ENCODE data around the gene HOXA9.

Gene HOXA9

DNA sequence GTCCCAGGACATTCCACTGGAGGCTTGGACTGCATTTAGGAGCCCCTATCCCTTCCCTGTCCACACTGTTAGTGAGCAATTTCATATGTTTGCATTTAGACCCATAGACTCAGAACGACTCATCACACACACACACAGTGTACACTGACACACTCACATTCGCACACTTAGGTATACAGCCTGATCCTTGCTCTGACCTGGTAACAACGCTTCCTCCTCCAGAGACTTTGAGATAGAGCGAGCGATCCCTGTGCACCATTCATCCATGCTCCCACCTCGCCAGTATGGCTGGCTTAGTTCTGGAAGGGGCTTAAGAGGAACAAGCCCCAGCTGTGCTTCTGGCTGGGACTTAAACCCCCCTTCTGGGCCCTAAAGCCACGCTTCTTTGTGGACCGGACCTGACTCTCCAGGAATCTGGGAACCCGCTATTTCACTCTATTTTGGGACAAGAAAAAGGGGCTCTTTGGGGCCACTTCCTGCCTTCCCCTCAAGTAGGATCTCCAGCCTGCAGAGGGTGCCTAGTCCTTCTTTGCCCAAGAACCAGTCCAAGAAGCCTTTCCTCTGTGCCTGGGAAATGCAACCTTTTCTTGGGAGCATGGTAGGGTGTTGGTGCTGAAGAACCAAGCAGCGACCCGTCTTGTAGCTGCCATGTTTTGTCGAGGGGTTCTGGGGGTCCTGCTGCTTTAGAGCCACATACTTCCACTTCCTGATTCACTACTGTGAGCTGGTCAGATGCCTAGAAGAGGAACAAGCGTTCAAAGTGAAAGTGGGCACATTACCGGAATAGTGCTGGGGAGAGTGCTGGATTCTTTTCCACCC is 35.6 kb upstream of the HOXA9 start:
- DNase-seq = no peak

DNA sequence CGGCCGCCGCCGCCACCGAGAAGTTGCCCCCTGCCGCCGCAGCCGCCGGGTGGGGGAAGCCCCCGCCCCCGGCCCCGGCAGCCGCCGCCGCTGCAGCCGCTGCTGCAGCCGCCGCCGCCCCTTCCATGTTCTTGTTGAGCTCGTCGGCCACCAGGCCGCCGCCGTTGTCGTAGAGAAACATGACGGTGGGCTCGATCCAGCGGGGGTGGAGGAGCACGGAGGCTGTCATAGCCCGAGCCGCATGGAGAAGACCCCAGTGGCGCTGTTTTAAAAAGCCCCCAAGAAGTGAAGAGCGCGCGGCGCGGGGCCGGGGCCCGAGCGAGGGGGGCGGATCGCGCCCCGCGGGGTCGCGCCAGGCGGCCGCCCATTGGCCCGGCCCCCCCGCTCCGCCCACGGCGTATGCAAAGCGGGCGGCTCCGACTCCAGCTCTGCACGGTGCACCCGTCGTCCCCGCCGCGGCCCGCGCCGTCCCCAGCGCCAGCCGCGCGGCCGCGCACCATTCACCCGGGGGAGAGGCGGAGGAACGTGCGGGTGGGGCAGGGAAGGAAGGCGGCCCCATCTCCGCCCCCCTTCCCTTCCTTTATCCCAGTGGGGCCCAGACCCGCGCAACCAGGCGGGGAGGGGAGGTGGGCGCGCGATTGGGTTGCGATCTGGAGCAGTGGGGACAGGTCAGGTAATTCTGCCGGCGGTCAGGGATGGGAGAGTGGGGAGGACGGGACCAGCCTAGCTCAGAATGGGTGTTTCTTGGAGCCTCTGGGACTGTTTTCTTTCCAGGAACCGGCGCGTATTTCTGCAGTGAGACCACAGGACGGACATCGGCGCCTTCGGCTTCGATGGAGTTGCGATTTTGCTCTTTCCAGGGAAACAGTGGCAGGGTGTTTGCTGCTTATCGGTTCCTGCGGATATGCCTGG is 34.8 kb upstream of the HOXA9 start, which contains the start of gene HOXA13:
TSS of gene HOXA13 (minus strand) at position 243 of the 912 bp plus-strand sequence. CDS start at position 229, 14 bp downstream.
- peak; percentile 49 for DNase-seq

DNA sequence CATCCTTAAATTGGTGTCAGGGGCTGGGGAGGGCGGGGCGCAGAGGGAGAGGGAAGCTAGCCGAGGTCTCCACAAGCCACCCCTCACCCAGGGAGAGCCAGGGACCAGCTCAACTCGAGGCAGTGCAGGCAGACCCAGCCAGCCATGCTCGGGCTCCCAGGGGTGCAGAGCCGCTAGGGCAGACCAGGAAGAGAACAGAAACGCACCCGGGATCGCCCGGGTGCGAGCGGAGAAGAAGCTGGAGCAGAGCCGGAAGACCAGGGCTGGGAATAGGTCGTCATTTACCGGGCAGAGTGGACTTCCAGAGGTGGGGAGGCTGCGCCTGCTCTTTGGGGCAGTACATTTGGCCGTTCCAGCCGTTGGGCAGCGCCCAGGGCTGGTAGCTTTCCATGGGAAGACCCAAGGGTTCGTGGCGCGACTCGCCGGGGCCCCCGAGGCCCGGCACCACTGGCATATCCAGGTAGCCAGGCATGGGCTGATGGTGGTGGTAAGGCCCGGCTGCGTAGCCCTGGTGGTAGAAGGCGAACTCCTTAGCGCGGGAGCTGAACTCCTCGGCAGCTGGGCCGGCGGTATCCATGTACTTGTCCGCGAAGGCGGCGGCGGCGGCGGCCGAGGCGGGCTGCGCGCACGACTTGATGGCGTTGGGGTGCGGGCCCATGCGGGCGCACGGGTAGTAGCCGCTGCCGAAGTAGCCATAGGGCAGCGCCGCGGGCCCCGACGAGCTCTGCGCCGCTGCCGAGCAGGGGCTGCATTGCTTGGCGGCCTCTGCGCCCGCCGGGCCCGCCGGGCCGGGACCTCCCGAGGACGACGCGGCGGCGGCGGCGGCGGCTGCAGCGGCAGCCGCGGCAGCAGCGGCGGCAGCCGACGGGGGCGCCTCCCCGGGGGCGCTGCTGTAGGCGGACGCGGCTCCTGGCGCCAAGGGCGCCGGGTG is 33.8 kb upstream of the HOXA9 start:
- no peak for DNase-seq

- no peak for DNase-seq
Observed at GRCh38 chr7:27198138-27198841, 33.0 kb upstream of the HOXA9 start.

DNA sequence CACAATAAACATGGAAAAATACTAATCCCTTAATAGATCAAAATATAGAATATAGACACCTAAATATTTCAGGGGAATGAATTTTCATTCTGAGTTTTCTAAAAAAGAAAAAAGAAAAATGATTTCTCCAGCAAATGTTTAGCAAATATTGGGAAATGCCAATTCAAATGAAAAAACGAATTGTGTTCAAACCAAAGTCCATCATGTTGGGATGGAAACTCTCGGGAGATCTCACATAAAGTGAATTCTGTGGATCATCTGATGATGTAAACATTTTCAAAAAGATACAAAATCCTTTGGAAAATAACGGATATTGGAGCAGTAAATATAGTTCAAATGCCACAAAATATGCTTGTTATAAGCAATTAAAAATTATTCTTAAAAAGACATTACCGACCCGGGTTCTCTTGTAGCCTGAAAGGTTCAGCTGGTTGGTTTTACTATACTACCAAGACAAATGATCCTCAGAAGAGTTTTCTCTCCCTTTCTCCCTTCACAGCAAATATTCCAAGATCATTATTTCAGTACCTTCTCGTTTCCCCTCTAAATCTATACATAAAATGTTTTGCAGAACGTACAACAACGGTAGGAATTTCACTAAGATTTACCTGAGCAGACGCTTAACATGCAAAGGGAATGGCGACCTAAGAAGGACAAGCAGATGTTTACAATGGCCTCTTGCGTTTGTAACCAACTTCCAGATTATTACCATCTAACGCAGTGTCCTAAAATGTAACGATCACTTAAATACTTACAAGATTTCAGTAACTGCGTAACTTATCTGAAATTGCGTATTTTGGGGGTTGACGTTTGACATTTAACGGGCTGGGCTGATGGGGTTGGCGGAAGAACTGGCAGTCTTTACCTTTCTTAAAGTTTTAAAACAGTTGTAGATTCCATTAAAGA is 32.1 kb upstream of the HOXA9 start:
- no peak for DNase-seq

DNA sequence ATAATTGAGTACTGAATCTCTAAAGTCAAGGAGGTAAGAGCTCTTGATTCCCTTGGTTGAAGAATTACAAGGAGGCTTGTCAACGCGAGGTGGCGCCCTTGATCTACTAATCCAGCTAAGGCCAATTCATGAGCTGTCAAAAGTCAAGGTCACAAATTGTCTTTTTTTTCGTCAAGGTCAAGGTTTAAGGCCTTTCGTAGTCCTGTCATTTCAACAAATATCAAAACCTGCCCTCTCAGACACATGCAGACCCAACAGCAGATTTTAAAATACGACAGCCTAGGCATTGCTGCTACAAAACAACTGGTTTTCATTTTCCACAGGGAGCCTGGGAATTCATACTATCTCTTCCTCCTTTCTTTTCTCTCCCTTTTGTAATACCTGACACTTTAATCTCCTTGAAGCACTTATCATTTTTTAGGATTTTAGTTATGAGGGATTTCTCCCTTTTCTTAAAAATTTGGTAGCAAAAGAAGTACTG is 31.0 kb upstream of the HOXA9 start:
- DNase-seq = peak; percentile 66

DNA sequence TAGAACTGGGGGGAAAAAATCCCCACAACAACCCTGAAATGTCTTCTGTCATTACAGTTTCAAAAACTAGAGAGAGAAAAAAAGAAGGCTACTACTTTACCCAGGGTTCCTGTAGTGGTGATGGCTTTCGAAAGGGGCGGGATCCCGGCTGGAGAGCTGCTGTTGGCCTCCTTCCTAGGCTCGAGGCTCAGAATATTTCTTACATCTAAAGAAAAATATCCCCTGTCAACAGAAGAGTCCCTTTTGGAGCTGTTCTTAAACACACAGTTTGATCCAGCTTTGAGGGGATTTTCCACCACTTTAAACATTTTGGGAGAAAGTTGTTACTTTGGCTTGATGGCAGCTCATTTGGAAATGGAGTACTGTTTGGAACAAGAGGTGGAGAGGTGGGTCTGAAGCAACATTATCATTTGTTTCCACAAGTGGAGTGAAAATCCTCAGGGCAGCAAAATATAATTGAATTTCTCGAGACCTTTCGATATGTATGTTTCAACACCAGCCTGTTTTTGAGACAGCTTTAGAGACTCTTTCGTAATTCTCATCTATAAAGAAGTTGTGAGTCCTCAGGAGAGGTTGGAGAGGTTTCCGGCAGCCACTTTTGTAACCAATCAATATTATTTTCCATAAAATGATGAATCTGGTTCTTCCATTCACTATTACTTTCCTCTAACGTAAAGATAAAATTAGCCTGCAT is 29.5 kb upstream of the HOXA9 start:
- DNase-seq = no peak

DNA sequence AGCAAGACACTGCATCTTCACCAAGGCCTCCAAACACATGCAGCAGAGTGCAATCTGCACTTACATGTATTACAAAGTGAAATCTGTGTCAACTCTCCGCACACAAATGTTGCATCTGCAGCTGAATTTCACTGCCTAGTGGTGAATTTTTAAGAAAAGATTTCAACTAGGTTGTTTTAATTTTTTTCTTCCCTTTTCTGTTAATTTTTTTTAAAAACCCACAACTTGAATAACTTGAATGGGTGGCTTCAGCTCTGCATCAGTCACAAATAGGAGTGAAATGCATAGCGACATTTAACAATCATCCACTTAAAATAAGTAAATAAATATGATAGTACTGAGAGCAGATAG is 28.6 kb upstream of the HOXA9 start:
- no peak for DNase-seq

DNA sequence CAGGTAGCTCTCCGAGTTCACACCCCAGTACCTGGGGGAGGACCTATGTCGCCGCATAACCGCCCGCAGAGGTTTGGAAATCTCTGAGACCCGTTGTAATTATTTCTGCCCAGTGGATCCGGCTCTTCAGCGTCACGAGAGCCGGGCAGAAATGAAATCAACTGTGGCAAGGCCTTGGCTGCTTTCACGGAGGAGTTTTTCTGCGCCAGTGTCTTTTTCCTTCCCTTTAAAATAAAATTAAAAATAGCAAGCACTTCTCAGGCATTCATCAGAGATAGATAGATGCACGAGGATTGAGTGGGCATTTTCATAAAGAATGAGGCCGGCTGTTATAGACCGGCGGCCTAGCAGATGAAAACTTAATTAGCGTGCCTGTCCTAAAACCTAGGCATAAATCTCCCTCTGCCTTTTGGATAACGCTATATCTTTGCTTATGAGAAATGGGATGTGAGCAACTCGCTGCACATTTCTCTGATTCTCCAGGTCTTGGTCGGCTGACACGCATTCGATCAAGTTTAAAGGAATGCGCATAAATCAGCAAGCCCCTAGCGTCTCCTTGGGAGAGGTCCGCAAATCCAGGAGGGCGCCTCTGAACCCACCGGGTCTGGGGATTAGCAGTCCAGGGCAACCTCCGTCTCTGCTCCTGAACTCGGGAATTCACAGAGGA is 28.1 kb upstream of the HOXA9 start:
- DNase-seq = no peak

GRCh38 chr7:27192546-27193334 is 27.4 kb upstream of the HOXA9 start:
- no peak for DNase-seq

GRCh38 chr7:27191833-27192545 is 26.7 kb upstream of the HOXA9 start:
- no peak for DNase-seq

DNA sequence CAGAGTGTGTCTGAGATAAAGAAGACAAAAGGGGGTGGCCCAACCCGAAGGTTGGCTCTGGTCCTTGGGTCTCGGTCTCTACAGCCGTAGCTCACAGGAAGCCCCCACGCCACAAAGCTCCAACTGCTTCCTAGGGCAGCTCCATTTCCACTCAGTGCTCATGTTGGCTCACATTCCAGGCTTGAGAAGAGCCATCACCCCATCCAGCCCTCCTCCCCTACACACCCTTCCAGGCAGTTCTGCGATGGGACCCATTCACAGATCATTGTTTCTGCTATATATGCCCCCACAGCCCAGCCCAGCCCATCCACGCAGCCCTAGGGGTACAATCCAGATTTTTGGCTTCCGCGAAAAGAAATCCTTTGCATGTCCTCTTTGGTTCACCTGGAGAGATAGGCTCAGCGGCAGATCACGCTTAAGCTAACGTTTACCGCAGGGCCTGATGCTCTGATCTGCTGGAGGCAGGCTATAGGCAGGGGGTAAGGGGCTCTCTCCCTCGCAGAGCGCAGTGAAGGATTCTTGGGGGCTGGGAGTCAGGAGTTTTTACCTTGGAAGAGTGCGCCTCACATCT is 25.9 kb upstream of the HOXA9 start:
- DNase-seq = no peak

GRCh38 chr7:27189997-27190748 is 24.8 kb upstream of the HOXA9 start:
- no peak for DNase-seq

DNA sequence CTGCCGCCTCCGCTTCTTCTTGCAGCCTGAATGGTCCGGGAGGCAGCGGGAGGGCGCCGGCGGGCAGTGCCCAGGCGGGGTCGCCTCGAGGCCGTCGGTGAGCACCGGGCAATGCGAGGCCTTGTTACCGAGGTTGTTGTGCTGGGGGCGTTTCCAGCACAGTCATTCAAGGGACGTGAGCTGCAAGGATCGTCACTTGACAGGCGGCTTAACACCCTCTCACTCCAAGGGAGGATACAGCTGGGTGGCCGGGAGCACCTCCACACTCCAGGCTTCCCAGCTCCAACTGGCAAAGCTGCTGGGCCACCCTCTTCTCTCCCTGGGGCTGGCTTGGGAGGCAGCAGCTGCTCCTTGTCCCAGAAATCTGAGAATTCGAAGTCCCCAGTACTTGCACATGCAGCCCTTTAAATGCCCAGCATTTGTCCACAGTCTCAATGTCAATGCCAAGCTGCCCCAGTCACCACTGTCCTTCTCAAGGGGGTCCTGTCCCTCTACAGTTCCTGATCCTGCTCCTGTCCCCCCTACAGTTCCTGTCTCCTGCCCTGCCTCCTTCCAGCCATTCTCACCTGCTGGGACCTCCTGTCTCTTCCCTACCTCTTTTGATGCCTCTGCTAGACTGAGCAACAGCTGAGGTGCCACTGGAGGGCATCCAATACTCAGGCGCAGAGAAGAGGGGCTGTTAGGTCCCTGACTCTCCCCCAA is 24.1 kb upstream of the HOXA9 start:
- no peak for DNase-seq

DNA sequence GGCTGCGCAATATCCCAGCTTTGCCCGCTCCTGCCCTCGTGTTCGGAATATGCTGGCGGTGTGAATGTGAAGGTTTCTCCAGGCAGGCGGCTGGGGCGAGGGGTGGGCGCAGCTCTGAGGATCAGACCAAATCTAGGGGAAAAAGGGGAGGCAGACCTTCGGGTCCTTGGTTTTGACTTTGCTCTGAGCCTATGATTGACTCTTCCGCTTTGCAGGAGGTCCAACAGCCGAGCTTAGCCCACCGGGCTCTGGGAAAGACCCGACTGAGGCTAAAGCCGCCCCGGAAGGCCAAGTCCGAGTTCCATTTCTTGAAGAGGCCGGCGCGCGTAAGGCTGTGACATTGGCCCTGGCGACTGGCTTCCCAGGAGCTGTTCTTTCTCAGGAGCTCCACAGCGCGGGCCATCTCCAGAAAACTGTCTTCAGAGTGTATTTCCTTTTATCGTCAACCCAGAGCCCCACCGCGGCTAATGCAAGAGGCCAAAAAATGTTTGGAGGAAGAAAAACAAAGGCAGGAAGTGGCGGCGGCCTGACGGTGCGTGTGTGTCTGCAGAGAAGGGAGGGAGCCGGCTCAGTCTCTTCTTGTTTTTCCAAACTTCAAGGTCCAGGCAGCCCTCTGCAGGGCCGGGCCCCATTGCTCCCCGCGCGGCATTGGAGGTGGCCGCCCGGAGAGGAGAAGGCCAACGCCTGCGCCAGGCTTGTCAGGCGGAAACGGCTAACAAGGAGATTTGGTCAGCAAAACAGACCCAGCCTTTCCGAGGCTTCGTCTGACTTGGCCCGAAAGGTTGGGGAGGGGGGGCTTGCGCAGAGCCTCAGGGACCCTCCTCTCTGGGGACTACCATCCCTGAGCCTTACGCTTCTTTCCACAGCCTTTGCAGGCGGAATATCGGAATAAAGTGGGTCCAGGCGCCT is 23.3 kb upstream of the HOXA9 start:
- DNase-seq = no peak
